ENCODE results near the gene KCNQ1. TPM values are rescaled to one million over a fixed set of nuclear protein-coding genes. Genes with fewer than 3 reads are reported as not detected.

The KCNQ1 gene
- total and polyA plus RNA-seq, 2 of the 13 experiments (the other 11 are each of a cell fraction or from before 2014, with no cell fraction given) = 0.02 to 0.08 TPM

GRCh38 chr11:2730272-2731129, 285.7 kb downstream of the KCNQ1 start (continued):
- TF ChIP-seq, protein P1, sequence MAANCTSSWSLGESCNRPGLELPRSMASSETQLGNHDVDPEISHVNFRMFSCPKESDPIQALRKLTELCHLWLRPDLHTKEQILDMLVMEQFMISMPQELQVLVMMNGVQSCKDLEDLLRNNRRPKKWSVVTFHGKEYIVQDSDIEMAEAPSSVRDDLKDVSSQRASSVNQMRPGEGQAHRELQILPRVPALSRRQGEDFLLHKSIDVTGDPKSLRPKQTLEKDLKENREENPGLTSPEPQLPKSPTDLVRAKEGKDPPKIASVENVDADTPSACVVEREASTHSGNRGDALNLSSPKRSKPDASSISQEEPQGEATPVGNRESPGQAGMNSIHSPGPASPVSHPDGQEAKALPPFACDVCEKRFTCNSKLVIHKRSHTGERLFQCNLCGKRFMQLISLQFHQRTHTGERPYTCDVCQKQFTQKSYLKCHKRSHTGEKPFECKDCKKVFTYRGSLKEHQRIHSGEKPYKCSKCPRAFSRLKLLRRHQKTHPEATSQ (CRISPR knock-in tag; IDR thresholded peaks at IDR 0.05; ENCODE audit: borderline replicate concordance) = peak; percentile 61
- peak; percentile 44; the same call in 1 of the 2 replicates for TF ChIP-seq ZBTB46 (CRISPR knock-in tag; IDR thresholded peaks at IDR 0.05; ENCODE audit: borderline replicate concordance)
- TF ChIP-seq ZNF746 (CRISPR knock-in tag; IDR thresholded peaks at IDR 0.05) = peak; percentile 77; the same call in 1 of the 2 replicates
- TF ChIP-seq MYNN (CRISPR knock-in tag; IDR thresholded peaks at IDR 0.05; ENCODE audit: low read depth) = no peak; the same call in 1 of the 2 replicates
- no peak for TF ChIP-seq PAWR (CRISPR knock-in tag; IDR thresholded peaks at IDR 0.05; ENCODE audit: borderline replicate concordance)
- TF ChIP-seq SPEN (CRISPR knock-in tag; IDR thresholded peaks at IDR 0.05; ENCODE audit: low read depth) = peak; percentile 18; the same call in 1 of the 2 replicates
- TF ChIP-seq, protein P2, sequence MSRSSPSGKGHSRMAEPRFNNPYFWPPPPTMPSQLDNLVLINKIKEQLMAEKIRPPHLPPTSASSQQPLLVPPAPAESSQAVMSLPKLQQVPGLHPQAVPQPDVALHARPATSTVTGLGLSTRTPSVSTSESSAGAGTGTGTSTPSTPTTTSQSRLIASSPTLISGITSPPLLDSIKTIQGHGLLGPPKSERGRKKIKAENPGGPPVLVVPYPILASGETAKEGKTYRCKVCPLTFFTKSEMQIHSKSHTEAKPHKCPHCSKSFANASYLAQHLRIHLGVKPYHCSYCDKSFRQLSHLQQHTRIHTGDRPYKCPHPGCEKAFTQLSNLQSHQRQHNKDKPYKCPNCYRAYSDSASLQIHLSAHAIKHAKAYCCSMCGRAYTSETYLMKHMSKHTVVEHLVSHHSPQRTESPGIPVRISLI (CRISPR knock-in tag; IDR thresholded peaks at IDR 0.05; ENCODE audit: borderline replicate concordance) = peak; percentile 12; the same call in 1 of the 2 replicates
- 0 out of 2 replicates have a peak, but pooled peaks have one; percentile 50 for TF ChIP-seq ZNF563 (CRISPR knock-in tag; IDR thresholded peaks at IDR 0.05)
- TF ChIP-seq ZNF7 (CRISPR knock-in tag; IDR thresholded peaks at IDR 0.05) = no peak
- peak; percentile 89 for TF ChIP-seq ASH2L (IDR thresholded peaks at IDR 0.05; ENCODE audit: insufficient read length, low read depth, low read length)
- TF ChIP-seq, protein P3, sequence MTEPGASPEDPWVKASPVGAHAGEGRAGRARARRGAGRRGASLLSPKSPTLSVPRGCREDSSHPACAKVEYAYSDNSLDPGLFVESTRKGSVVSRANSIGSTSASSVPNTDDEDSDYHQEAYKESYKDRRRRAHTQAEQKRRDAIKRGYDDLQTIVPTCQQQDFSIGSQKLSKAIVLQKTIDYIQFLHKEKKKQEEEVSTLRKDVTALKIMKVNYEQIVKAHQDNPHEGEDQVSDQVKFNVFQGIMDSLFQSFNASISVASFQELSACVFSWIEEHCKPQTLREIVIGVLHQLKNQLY (CRISPR knock-in tag; IDR thresholded peaks at IDR 0.05) = no peak; the same call in 1 of the 2 replicates
- TF ChIP-seq POLR2A (IDR thresholded peaks at IDR 0.05; ENCODE audit: insufficient read depth in 1 of 2, low read depth in 2 of 2, low read length in 2 of 2) = peak in 1 of 2 experiments; percentile 85; a peak in 2 of 4 replicates
- 0 out of 2 replicates have a peak, but pooled peaks have one; percentile 39 for TF ChIP-seq ZNF83 (CRISPR knock-in tag; IDR thresholded peaks at IDR 0.05; ENCODE audit: borderline replicate concordance)
- 0 out of 2 replicates have a peak, but pooled peaks have one; percentile 16 for TF ChIP-seq ZFYVE20 (CRISPR knock-in tag; IDR thresholded peaks at IDR 0.05; ENCODE audit: borderline replicate concordance, low read depth)
- peak; percentile 50; the same call in 1 of the 2 replicates for TF ChIP-seq ZNF607 (CRISPR knock-in tag; IDR thresholded peaks at IDR 0.05; ENCODE audit: borderline replicate concordance)
- no peak; the same call in 1 of the 2 replicates for TF ChIP-seq AHDC1 (CRISPR knock-in tag; IDR thresholded peaks at IDR 0.05; ENCODE audit: borderline replicate concordance)

All from HepG2 (cell line).